ENCODE measurements around the gene LEMD3.

The LEMD3 gene

DNA sequence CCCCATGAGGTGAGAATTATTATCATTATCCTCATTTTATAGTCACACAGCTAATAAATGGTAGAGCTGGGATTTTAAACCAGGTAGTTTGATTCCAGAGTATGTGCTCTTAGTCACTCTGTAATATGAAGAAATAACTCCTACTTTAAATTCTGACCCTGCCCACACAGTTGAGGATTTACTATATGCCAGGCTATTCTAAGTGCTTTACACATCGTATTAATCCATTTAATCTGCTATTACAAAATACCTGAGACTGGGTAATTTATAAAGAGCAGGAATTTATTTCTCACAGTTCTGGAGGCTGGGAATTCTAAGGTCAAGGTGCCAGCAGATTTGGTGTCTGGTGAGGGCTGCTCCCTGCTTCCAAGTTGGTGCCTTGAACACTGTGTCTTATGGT is 28.6 kb upstream of the LEMD3 start:
- TF ChIP-seq EZH2 (IDR thresholded peaks at IDR 0.05; ENCODE audit: borderline replicate concordance, low read depth, low read length, severe bottlenecking) = no peak
- no peak for TF ChIP-seq CTCF (IDR thresholded peaks at IDR 0.05; ENCODE audit: borderline replicate concordance, extremely low read depth, low read length, poor library complexity, severe bottlenecking)
- no peak overlapping the region for H3K4me2 ChIP-seq (ENCODE audit: insufficient read depth, low read length)
- ATAC-seq (ENCODE audit: insufficient read depth, low read depth) = no peak
- H3K9me3 ChIP-seq (ENCODE audit: insufficient read depth, low read length, severe bottlenecking) = no peaks in the 10 kb centered on the region
- H3K36me3 ChIP-seq (ENCODE audit: insufficient read depth, low read length) = no peaks in the 10 kb centered on the region
- H4K20me1 ChIP-seq (ENCODE audit: insufficient read depth, low read length) = no peaks in the 10 kb centered on the region
- peaks cover 10% of the 10 kb centered on the region for H3K27me3 ChIP-seq (ENCODE audit: insufficient read depth, low read length, poor library complexity)
- H3K4me3 ChIP-seq (ENCODE audit: low read depth in 1 of 2, low read length in 2 of 2) = no peak overlapping the region
- H3K79me2 ChIP-seq (ENCODE audit: insufficient read depth, low read length) = no peaks in the 10 kb centered on the region
- no peak overlapping the region for H3K27ac ChIP-seq (ENCODE audit: low read length)
- DNase-seq = no peak
- H3K9ac ChIP-seq (ENCODE audit: low read depth, low read length) = no peak overlapping the region
- H3K4me1 ChIP-seq (ENCODE audit: insufficient read depth, low read length) = no peaks in the 10 kb centered on the region
- H2AFZ ChIP-seq (ENCODE audit: low read depth, low read length) = no peak overlapping the region

DNA sequence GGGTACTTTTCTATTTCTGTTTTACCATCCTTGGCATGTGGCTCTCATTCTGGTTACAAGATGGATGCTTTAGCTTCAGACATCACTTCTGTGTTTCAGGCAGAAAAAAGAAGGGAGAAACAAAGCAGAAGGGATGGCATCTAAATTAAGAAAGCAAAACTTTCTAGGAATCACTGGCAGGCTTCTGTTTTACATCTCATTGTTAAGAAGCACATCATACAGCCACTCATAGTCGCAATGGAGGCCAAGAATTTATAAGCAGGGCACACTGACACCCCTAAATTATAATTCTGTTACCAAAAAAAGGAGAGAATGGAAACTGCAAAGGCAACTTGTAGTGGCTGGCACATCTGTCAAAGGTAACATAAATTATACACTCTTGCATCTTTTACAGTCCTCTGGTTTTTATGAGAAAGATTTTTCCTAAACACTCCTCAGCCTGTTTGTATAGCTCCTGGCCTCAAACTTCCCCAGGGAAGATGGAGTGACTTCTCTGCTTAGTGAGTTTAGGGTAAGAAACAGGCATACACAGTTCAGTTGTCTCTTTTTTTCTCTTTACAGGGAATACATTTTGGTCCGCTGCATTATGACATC is 22.0 kb upstream of the LEMD3 start:
- no peaks in the 10 kb centered on the region for H3K4me1 ChIP-seq (ENCODE audit: insufficient read depth, low read length)
- DNase-seq (no peak), ATAC-seq (ENCODE audit: insufficient read depth, low read depth) (no peak)
- H4K20me1 ChIP-seq (ENCODE audit: insufficient read depth, low read length) = no peaks in the 10 kb centered on the region
- no peak overlapping the region for H3K4me3 ChIP-seq (ENCODE audit: low read depth in 1 of 2, low read length in 2 of 2)
- no peak overlapping the region for H3K4me2 ChIP-seq (ENCODE audit: insufficient read depth, low read length)
- H3K27me3 ChIP-seq (ENCODE audit: insufficient read depth, low read length, poor library complexity) = peaks cover 1% of the 10 kb centered on the region
- no peaks in the 10 kb centered on the region for H3K36me3 ChIP-seq (ENCODE audit: insufficient read depth, low read length)
- H3K79me2 ChIP-seq (ENCODE audit: insufficient read depth, low read length) = no peaks in the 10 kb centered on the region
- H3K9me3 ChIP-seq (ENCODE audit: insufficient read depth, low read length, severe bottlenecking) = no peaks in the 10 kb centered on the region
- no peak overlapping the region for H2AFZ ChIP-seq (ENCODE audit: low read depth, low read length)
- no peak overlapping the region for H3K27ac ChIP-seq (ENCODE audit: low read length)
- no peak overlapping the region for H3K9ac ChIP-seq (ENCODE audit: low read depth, low read length)
- TF ChIP-seq EZH2 (IDR thresholded peaks at IDR 0.05; ENCODE audit: borderline replicate concordance, low read depth, low read length, severe bottlenecking) (no peak), CTCF (IDR thresholded peaks at IDR 0.05; ENCODE audit: borderline replicate concordance, extremely low read depth, low read length, poor library complexity, severe bottlenecking) (no peak)

DNA sequence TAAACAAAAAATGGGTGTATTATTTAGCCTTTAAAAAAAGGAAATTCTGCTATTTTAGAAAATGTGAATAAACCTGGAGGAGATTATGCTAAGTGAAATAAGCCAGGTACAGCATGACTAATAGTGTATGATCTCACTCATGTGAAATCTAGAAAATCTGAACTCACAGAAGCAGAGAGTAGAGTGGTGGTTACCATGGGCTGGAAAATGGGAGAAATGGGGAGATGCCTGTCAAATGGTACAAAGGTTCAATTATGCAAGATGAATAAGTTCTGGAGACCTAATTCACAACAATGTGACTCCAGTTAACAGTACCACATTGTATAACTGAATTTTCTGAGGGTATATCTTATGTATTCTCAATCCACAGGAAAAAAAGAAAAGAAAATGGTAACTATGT is 17.4 kb upstream of the LEMD3 start:
- Histone ChIP-seq H3K9me3 (ENCODE audit: insufficient read depth, low read length, severe bottlenecking) (no peaks in the 10 kb centered on the region), H3K4me3 (ENCODE audit: low read depth in 1 of 2, low read length in 2 of 2) (no peak overlapping the region), H3K4me2 (ENCODE audit: insufficient read depth, low read length) (no peak overlapping the region), H3K36me3 (ENCODE audit: insufficient read depth, low read length) (no peaks in the 10 kb centered on the region), H3K79me2 (ENCODE audit: insufficient read depth, low read length) (no peaks in the 10 kb centered on the region), H3K27me3 (ENCODE audit: insufficient read depth, low read length, poor library complexity) (no peaks in the 10 kb centered on the region), H3K4me1 (ENCODE audit: insufficient read depth, low read length) (peaks cover 16% of the 10 kb centered on the region), H4K20me1 (ENCODE audit: insufficient read depth, low read length) (no peaks in the 10 kb centered on the region), H2AFZ (ENCODE audit: low read depth, low read length) (no peak overlapping the region), H3K27ac (ENCODE audit: low read length) (no peak overlapping the region), H3K9ac (ENCODE audit: low read depth, low read length) (no peak overlapping the region)
- DNase-seq (no peak), ATAC-seq (ENCODE audit: insufficient read depth, low read depth) (no peak)
- TF ChIP-seq EZH2 (IDR thresholded peaks at IDR 0.05; ENCODE audit: borderline replicate concordance, low read depth, low read length, severe bottlenecking) = no peak
- no peak for TF ChIP-seq CTCF (IDR thresholded peaks at IDR 0.05; ENCODE audit: borderline replicate concordance, extremely low read depth, low read length, poor library complexity, severe bottlenecking)

GRCh38 chr12:65152596-65152995 is 16.8 kb upstream of the LEMD3 start:
- Histone ChIP-seq H2AFZ (ENCODE audit: low read depth, low read length) (no peak overlapping the region), H3K36me3 (ENCODE audit: insufficient read depth, low read length) (no peaks in the 10 kb centered on the region), H3K4me2 (ENCODE audit: insufficient read depth, low read length) (no peak overlapping the region), H3K9me3 (ENCODE audit: insufficient read depth, low read length, severe bottlenecking) (no peaks in the 10 kb centered on the region), H3K27me3 (ENCODE audit: insufficient read depth, low read length, poor library complexity) (no peaks in the 10 kb centered on the region), H4K20me1 (ENCODE audit: insufficient read depth, low read length) (no peaks in the 10 kb centered on the region), H3K27ac (ENCODE audit: low read length) (no peak overlapping the region), H3K79me2 (ENCODE audit: insufficient read depth, low read length) (no peaks in the 10 kb centered on the region), H3K4me3 (ENCODE audit: low read depth in 1 of 2, low read length in 2 of 2) (no peak overlapping the region), H3K9ac (ENCODE audit: low read depth, low read length) (no peak overlapping the region), H3K4me1 (ENCODE audit: insufficient read depth, low read length) (peaks cover 19% of the 10 kb centered on the region)
- ATAC-seq (ENCODE audit: insufficient read depth, low read depth) (no peak), DNase-seq (no peak)
- TF ChIP-seq EZH2 (IDR thresholded peaks at IDR 0.05; ENCODE audit: borderline replicate concordance, low read depth, low read length, severe bottlenecking) = no peak
- TF ChIP-seq CTCF (IDR thresholded peaks at IDR 0.05; ENCODE audit: borderline replicate concordance, extremely low read depth, low read length, poor library complexity, severe bottlenecking) = no peak

Data from DND-41 (cell line).